HL-60 (cell line): ENCODE results near the gene ZNF200.

Source experiments
- CTCF ChIP-seq: IDR thresholded peaks from one replicate; pipeline ENCODE4 v1.5.1; 2011; ENCODE audit warnings: low read length, control low read depth, inconsistent platforms; ENCODE audit not compliant: insufficient read depth
- GABPA ChIP-seq: IDR thresholded peaks from 2 replicates; pipeline ENCODE4 v1.6.1; 2012; ENCODE audit warnings: low read depth
- POLR2AphosphoS5 ChIP-seq: IDR thresholded peaks from 2 replicates; pipeline ENCODE4 v1.6.1; 2012; ENCODE audit warnings: low read depth
- REST ChIP-seq: IDR thresholded peaks from 2 replicates; pipeline ENCODE4 v1.6.1; 2012; ENCODE audit warnings: low read depth; ENCODE audit not compliant: insufficient replicate concordance
- SPI1 ChIP-seq: IDR thresholded peaks from 2 replicates; pipeline ENCODE4 v1.6.1; 2012; ENCODE audit warnings: low read depth, mild to moderate bottlenecking, borderline replicate concordance

GRCh38 chr16:3216263-3216640 lies 18.7 kb downstream of the ZNF200 start:
- TF ChIP-seq POLR2AphosphoS5 (no peak), CTCF (no peak), GABPA (no peak), REST (no peak), SPI1 (no peak)
